Vagina (tissue), 2 donors: ENCODE measurements around the gene SKA1. TPM values are rescaled to one million over a fixed set of nuclear protein-coding genes. Genes with fewer than 3 reads are reported as not detected.

Source experiments
- DNase-seq, 2 donors: peaks; one replicate each; pipeline ENCODE4 v3.0.0-alpha.2; 2017; ENCODE audit errors: extremely low spot score in 2 of 2
- H3K27ac ChIP-seq: fragments of 200-600 bp; sonication (generic); one replicate; pipeline ENCODE4 v1.5.1; 2019
- H3K27me3 ChIP-seq: fragments of 200-600 bp; sonication (generic); one replicate; pipeline ENCODE4 v1.5.1; 2019
- H3K36me3 ChIP-seq, 2 donors: fragments of 200-600 bp; sonication (generic); one replicate each; pipeline ENCODE4 v1.5.1; 2017 to 2019
- H3K4me1 ChIP-seq: fragments of 200-600 bp; sonication (generic); one replicate; pipeline ENCODE4 v1.5.1; 2019
- H3K4me3 ChIP-seq, 2 donors: fragments of 200-600 bp; sonication (generic); 1 replicate in 1 of 2; 2 replicates in 1 of 2; pipeline ENCODE4 v1.5.1; 2016 to 2019
- H3K9me3 ChIP-seq: fragments of 200-600 bp; sonication (generic); one replicate; pipeline ENCODE4 v1.5.1; 2019
- CTCF ChIP-seq, 3 experiments: fragments of 450-650 bp in 2 of 3; fragments of 200-600 bp in 1 of 3; sonication (generic) in 1 of 3; IDR thresholded peaks; one replicate each; pipeline ENCODE4 v1.5.1; 2017 to 2019; ENCODE audit warnings: antibody characterized with exemption in 3 of 3, mild to moderate bottlenecking in 2 of 3, moderate library complexity in 2 of 3
- POLR2A ChIP-seq, 2 donors: fragments of 450-650 bp; IDR thresholded peaks; one replicate each; pipeline ENCODE4 v1.6.1; 2017; ENCODE audit warnings: antibody characterized with exemption in 2 of 2, mild to moderate bottlenecking in 2 of 2, moderate library complexity in 2 of 2
- POLR2AphosphoS5 ChIP-seq, 2 donors: sonication (generic); formaldehyde crosslinking; IDR thresholded peaks; one replicate each; pipeline ENCODE4 v1.9.0; 2017; ENCODE audit warnings: antibody characterized with exemption in 2 of 2, mild to moderate bottlenecking in 2 of 2, low read depth in 1 of 2; ENCODE audit not compliant: insufficient read depth in 1 of 2
- intact Hi-C: fragments of 100-400 bp; cut with DNase I; formaldehyde crosslinking; loops from one replicate; pipeline ENCODE4 v1.15.1; 2023
- total RNA-seq: library from RNA; depleted of rRNA; stranded (reverse); fragments of >200 nt; gene quantifications from one replicate; pipeline ENCODE4 v1.2.3, GENCODE V29; 2016

The SKA1 gene
- total RNA-seq, 1 donor from 2014 or later = 0.74 TPM

GRCh38 chr18:50418650-50419049, 43.8 kb downstream of the SKA1 start:
- Histone ChIP-seq H3K36me3 (no peaks in the 10 kb centered on the region), H3K4me1 (no peaks in the 10 kb centered on the region), H3K27me3 (no peaks in the 10 kb centered on the region), H3K9me3 (no peaks in the 10 kb centered on the region), H3K4me3 (no peak overlapping the region), H3K27ac (no peak overlapping the region)
- intact Hi-C loops = no loop called here
- no peak for TF ChIP-seq POLR2A (IDR thresholded peaks at IDR 0.05)
- no peak for TF ChIP-seq POLR2AphosphoS5 (IDR thresholded peaks at IDR 0.05; ENCODE audit: insufficient read depth in 1 of 2, low read depth in 1 of 2)
- no peak for TF ChIP-seq CTCF (IDR thresholded peaks at IDR 0.05)
- DNase-seq = no peak

DNA sequence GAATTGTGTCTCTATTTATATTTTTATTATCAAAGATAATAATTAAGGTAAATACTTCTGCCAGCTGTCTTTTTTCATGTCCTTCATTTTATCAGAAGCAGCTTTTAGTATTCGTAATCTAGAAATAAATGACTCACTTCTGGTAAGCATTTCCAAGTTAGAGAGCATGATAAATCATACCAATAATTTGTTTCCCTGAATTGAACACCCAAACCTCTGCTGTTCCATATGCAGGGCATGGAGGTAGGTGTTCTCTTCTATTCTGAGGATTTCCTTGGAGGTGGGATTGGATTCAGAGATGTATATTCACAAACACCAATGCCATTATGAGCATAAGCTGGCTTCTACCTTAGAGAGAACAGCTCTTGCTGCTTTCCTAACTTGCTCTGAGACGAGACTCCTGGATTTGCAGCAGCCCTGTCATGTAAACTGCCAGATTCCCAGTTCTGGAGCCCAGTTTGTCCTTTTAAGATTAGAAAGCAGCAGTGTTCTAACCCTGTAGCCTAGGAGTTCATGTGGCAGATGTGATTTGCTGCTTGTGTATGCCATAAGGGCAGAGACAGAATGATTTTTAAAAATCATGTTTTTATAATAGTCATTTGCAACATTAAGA, 47.5 kb downstream of the SKA1 start:
- Histone ChIP-seq H3K27ac (no peak overlapping the region), H3K9me3 (no peaks in the 10 kb centered on the region), H3K36me3 (no peaks in the 10 kb centered on the region), H3K27me3 (no peaks in the 10 kb centered on the region), H3K4me1 (no peaks in the 10 kb centered on the region), H3K4me3 (no peak overlapping the region)
- TF ChIP-seq CTCF (IDR thresholded peaks at IDR 0.05) (no peak), POLR2A (IDR thresholded peaks at IDR 0.05) (no peak), POLR2AphosphoS5 (IDR thresholded peaks at IDR 0.05; ENCODE audit: insufficient read depth in 1 of 2, low read depth in 1 of 2) (no peak)
- DNase-seq = no peak
- intact Hi-C loops = no loop called here

- no peaks in the 10 kb centered on the region for H3K27me3 ChIP-seq
- TF ChIP-seq POLR2A (IDR thresholded peaks at IDR 0.05) (no peak), POLR2AphosphoS5 (IDR thresholded peaks at IDR 0.05; ENCODE audit: insufficient read depth in 1 of 2, low read depth in 1 of 2) (no peak), CTCF (IDR thresholded peaks at IDR 0.05) (no peak)
- H3K4me3 ChIP-seq = no peak overlapping the region
- H3K9me3 ChIP-seq = no peaks in the 10 kb centered on the region
- H3K36me3 ChIP-seq = no peaks in the 10 kb centered on the region
- H3K4me1 ChIP-seq = no peaks in the 10 kb centered on the region
- no peak overlapping the region for H3K27ac ChIP-seq
- intact Hi-C loops = no loop called here
- no peak for DNase-seq
Measured at GRCh38 chr18:50424877-50425690, 50.2 kb downstream of the SKA1 start.

DNA sequence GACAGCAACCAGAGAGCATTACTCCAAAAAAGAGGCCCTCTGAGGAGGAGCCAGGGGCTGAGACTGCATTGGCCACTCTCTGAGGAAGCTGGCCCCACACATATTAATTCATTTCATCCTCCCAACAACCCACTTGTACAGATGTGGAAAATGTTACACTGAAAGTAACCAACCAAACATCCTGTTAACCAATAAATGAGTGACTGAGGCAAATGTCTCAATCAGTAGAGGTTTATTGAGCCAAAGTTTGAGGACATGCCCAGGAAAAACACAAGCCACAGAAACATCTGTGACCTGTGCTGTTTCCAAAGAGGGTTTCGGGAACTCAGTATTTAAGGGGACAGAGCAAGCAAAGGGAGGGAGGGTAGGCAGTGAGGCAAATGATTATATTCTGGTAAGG, 53.0 kb downstream of the SKA1 start:
- Histone ChIP-seq H3K9me3 (no peaks in the 10 kb centered on the region), H3K4me1 (no peaks in the 10 kb centered on the region), H3K27ac (no peak overlapping the region), H3K27me3 (no peaks in the 10 kb centered on the region), H3K4me3 (no peak overlapping the region), H3K36me3 (no peaks in the 10 kb centered on the region)
- DNase-seq = no peak
- TF ChIP-seq POLR2AphosphoS5 (IDR thresholded peaks at IDR 0.05; ENCODE audit: insufficient read depth in 1 of 2, low read depth in 1 of 2) = no peak
- no peak for TF ChIP-seq POLR2A (IDR thresholded peaks at IDR 0.05)
- no peak for TF ChIP-seq CTCF (IDR thresholded peaks at IDR 0.05)
- intact Hi-C loops = no loop called here
